Measurements from ENCODE around the gene PCNX1.

The PCNX1 gene

DNA sequence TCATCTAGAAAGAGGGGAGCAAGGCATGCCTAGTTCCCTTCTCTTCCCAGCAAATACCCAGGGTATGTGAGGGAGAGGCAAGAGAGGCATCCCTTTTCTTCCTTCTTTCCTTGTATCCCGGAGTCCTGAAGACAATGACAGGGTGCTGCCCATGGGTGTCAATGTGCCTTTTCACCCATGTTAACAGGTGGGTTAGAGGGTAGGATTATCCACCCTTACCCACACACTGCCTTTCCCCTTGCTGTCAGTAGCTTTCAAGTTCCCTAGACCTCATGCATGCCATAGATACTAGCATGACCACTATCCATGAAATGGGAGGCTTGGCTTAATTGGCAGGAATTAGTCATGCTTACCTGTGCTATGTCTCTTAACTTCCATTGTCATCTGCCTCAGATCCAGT is 36.3 kb upstream of the PCNX1 start:
- no peaks in the 10 kb centered on the region for H3F3A ChIP-seq (ENCODE audit: control insufficient read depth, insufficient read depth)
- H3K9me2 ChIP-seq (replicated peaks; ENCODE audit: control insufficient read depth, low read length), result no peaks in the 10 kb centered on the region
- H3K4me3 ChIP-seq (ENCODE audit: low read length), result no peak overlapping the region
- H4K20me1 ChIP-seq (ENCODE audit: control insufficient read depth, insufficient read depth, low read depth, low read length), result no peaks in the 10 kb centered on the region
- H3K4me1 ChIP-seq (ENCODE audit: control insufficient read depth, low read length), result no peaks in the 10 kb centered on the region
- no peak overlapping the region for H3K4me2 ChIP-seq (ENCODE audit: low read length)
- TF ChIP-seq EZH2phosphoT487 (IDR thresholded peaks at IDR 0.05; ENCODE audit: borderline replicate concordance, low read length) (no peak), CTCF (IDR thresholded peaks at IDR 0.05; ENCODE audit: low read depth, low read length, poor library complexity, severe bottlenecking) (no peak)
- H3K36me3 ChIP-seq (ENCODE audit: control insufficient read depth, low read length), result no peaks in the 10 kb centered on the region
- H3K27me3 ChIP-seq (ENCODE audit: control insufficient read depth, low read length), result no peaks in the 10 kb centered on the region
- H3K79me2 ChIP-seq (ENCODE audit: control insufficient read depth, low read length), result no peaks in the 10 kb centered on the region
- H3K9me3 ChIP-seq (ENCODE audit: control insufficient read depth, insufficient read depth, low read length), result peaks cover 19% of the 10 kb centered on the region
- no peak overlapping the region for H3K27ac ChIP-seq (ENCODE audit: low read depth, low read length)

GRCh38 chr14:70871863-70872677 is 35.2 kb upstream of the PCNX1 start:
- no peak for TF ChIP-seq CTCF (IDR thresholded peaks at IDR 0.05; ENCODE audit: low read depth, low read length, poor library complexity, severe bottlenecking)
- TF ChIP-seq EZH2phosphoT487 (IDR thresholded peaks at IDR 0.05; ENCODE audit: borderline replicate concordance, low read length), result no peak
- peaks cover 16% of the 10 kb centered on the region for H3K9me3 ChIP-seq (ENCODE audit: control insufficient read depth, insufficient read depth, low read length)

DNA sequence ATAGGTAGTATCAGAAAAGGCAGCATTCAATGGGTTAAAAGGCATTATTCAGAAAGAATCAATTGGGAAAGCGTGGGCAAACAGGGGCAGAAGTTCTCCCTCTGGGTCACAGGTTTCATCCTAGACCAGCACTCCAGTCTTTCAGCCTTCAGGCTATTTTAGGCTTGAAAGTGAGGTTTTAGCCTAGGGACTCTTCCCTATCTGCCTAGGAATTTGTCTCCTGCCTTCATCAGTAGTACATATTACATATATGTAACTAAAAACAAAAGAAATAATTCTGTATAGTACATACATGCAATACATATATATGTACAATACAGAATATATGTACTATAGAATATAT is 34.6 kb upstream of the PCNX1 start:
- H3K4me1 ChIP-seq (ENCODE audit: control insufficient read depth, low read length), result no peaks in the 10 kb centered on the region
- no peaks in the 10 kb centered on the region for H4K20me1 ChIP-seq (ENCODE audit: control insufficient read depth, insufficient read depth, low read depth, low read length)
- no peaks in the 10 kb centered on the region for H3K27me3 ChIP-seq (ENCODE audit: control insufficient read depth, low read length)
- no peaks in the 10 kb centered on the region for H3K36me3 ChIP-seq (ENCODE audit: control insufficient read depth, low read length)
- H3K4me2 ChIP-seq (ENCODE audit: low read length), result no peak overlapping the region
- no peaks in the 10 kb centered on the region for H3F3A ChIP-seq (ENCODE audit: control insufficient read depth, insufficient read depth)
- H3K9me2 ChIP-seq (replicated peaks; ENCODE audit: control insufficient read depth, low read length), result no peaks in the 10 kb centered on the region
- peaks cover 16% of the 10 kb centered on the region for H3K9me3 ChIP-seq (ENCODE audit: control insufficient read depth, insufficient read depth, low read length)
- no peak overlapping the region for H3K4me3 ChIP-seq (ENCODE audit: low read length)
- no peak overlapping the region for H3K27ac ChIP-seq (ENCODE audit: low read depth, low read length)
- no peaks in the 10 kb centered on the region for H3K79me2 ChIP-seq (ENCODE audit: control insufficient read depth, low read length)
- no peak for TF ChIP-seq CTCF (IDR thresholded peaks at IDR 0.05; ENCODE audit: low read depth, low read length, poor library complexity, severe bottlenecking)
- no peak for TF ChIP-seq EZH2phosphoT487 (IDR thresholded peaks at IDR 0.05; ENCODE audit: borderline replicate concordance, low read length)

More at GRCh38 chr14:70871863-70872677, 35.2 kb upstream of the PCNX1 start:
- Histone ChIP-seq H4K20me1 (ENCODE audit: control insufficient read depth, insufficient read depth, low read depth, low read length) (no peaks in the 10 kb centered on the region), H3K27ac (ENCODE audit: low read depth, low read length) (no peak overlapping the region), H3K4me2 (ENCODE audit: low read length) (no peak overlapping the region), H3K27me3 (ENCODE audit: control insufficient read depth, low read length) (no peaks in the 10 kb centered on the region), H3K9me2 (replicated peaks; ENCODE audit: control insufficient read depth, low read length) (no peaks in the 10 kb centered on the region), H3K4me3 (ENCODE audit: low read length) (no peak overlapping the region), H3K79me2 (ENCODE audit: control insufficient read depth, low read length) (no peaks in the 10 kb centered on the region), H3K36me3 (ENCODE audit: control insufficient read depth, low read length) (no peaks in the 10 kb centered on the region), H3K4me1 (ENCODE audit: control insufficient read depth, low read length) (no peaks in the 10 kb centered on the region), H3F3A (ENCODE audit: control insufficient read depth, insufficient read depth) (no peaks in the 10 kb centered on the region)

Data from DOHH2 (cell line).